Endothelial cell of umbilical vein (primary cell): Measurements from ENCODE around the gene HIVEP3. TPM values are rescaled to one million over a fixed set of nuclear protein-coding genes. Genes with fewer than 3 reads are reported as not detected.

Experiments used
- BruUV-seq: library from RNA; stranded (reverse); fragments of 400-500 nt; replicated peaks from 2 replicates; lab custom pipeline; 2021; lab: Mats Ljungman, UMichigan
- CTCF ChIA-PET: fragments of 300-600, 350-600 bp; sonication (Branson Sonifier 250); formaldehyde crosslinking; loops from one replicate; lab custom pipeline; 2021; ENCODE audit warnings: antibody characterized with exemption, inconsistent platforms; lab: Charles Lee
- POLR2A ChIA-PET: fragments of 300-600, 350-600 bp; sonication (Branson Sonifier 250); formaldehyde crosslinking; loops from one replicate; lab custom pipeline; 2021; ENCODE audit warnings: antibody characterized with exemption, inconsistent platforms; lab: Charles Lee
- DNase-seq: peaks from one replicate; pipeline ENCODE4 v3.0.0-alpha.2; 2011; ENCODE audit warnings: low read depth, low spot score
- FAIRE-seq: peaks from 2 replicates; lab custom pipeline; 2011; peaks lifted over from hg19 to GRCh38; lab: Jason Lieb, UNC
- H2AFZ ChIP-seq: 2 replicates; pipeline ENCODE4 v1.6.0; 2012; ENCODE audit warnings: low read depth, low read length, control low read depth, inconsistent platforms
- H3K27ac ChIP-seq: 2 replicates; pipeline ENCODE4 v1.5.1; 2011; ENCODE audit warnings: low read depth, mild to moderate bottlenecking, control low read depth, low read length, moderate library complexity; ENCODE audit not compliant: insufficient read depth
- H3K27me3 ChIP-seq, 2 experiments: 2 replicates each; pipeline versions ENCODE4 v1.6.0 to v1.6.1; 2011; ENCODE audit warnings: low read length in 2 of 2, mixed read lengths in 1 of 2; ENCODE audit not compliant: control insufficient read depth in 2 of 2, insufficient read depth in 2 of 2
- H3K36me3 ChIP-seq, 2 experiments: 2 replicates in 1 of 2; 3 replicates in 1 of 2; pipeline ENCODE4 v1.5.1; 2011; ENCODE audit warnings: low read length in 2 of 2, mild to moderate bottlenecking in 1 of 2, moderate library complexity in 1 of 2; ENCODE audit not compliant: control insufficient read depth in 2 of 2, insufficient read depth in 2 of 2; ENCODE audit errors: extremely low read depth in 1 of 2
- H3K4me1 ChIP-seq: 3 replicates; pipeline ENCODE4 v1.5.1; 2011; ENCODE audit warnings: mild to moderate bottlenecking, low read length; ENCODE audit not compliant: control insufficient read depth, insufficient read depth; ENCODE audit errors: extremely low read depth
- H3K4me2 ChIP-seq: 2 replicates; pipeline ENCODE4 v1.6.1; 2011; ENCODE audit warnings: low read length, control low read depth, mixed read lengths; ENCODE audit not compliant: insufficient read depth
- H3K4me3 ChIP-seq, 3 experiments: fragments of 200-600 bp in 1 of 3; sonication (generic), shearing (Covaris generic) in 1 of 3; replicated peaks in 1 of 3; 2 replicates each; pipeline ENCODE4 v1.5.1; 2011 to 2016; ENCODE audit warnings: control low read depth in 3 of 3, low read length in 3 of 3, mild to moderate bottlenecking in 2 of 3, inconsistent platforms in 1 of 3, low read depth in 1 of 3, moderate library complexity in 1 of 3; ENCODE audit not compliant: insufficient read depth in 1 of 3
- H3K79me2 ChIP-seq: 2 replicates; pipeline ENCODE4 v1.6.0; 2012; ENCODE audit warnings: low read length, inconsistent platforms; ENCODE audit not compliant: control insufficient read depth, insufficient read depth
- H3K9ac ChIP-seq: replicated peaks from 2 replicates; pipeline ENCODE3; 2011; ENCODE audit warnings: low read length, control low read depth; ENCODE audit not compliant: insufficient read depth; ENCODE audit errors: extremely low read depth
- H3K9me1 ChIP-seq: replicated peaks from 3 replicates; pipeline ENCODE4 v1.6.0; 2011; ENCODE audit warnings: mild to moderate bottlenecking, low read length; ENCODE audit not compliant: control insufficient read depth, insufficient read depth; ENCODE audit errors: extremely low read depth
- H3K9me3 ChIP-seq: replicated peaks from 2 replicates; pipeline ENCODE4 v1.5.1; 2012; ENCODE audit warnings: low read length, inconsistent platforms; ENCODE audit not compliant: control insufficient read depth, insufficient read depth
- H4K20me1 ChIP-seq: replicated peaks from 2 replicates; pipeline ENCODE3; 2011; ENCODE audit warnings: mild to moderate bottlenecking, low read length; ENCODE audit not compliant: control insufficient read depth, insufficient read depth; ENCODE audit errors: extremely low read depth
- EZH2 ChIP-seq: IDR thresholded peaks from 2 replicates; pipeline ENCODE4 v1.6.1; 2012; ENCODE audit warnings: borderline replicate concordance, low read depth, mild to moderate bottlenecking, moderate library complexity, low read length, inconsistent platforms; ENCODE audit not compliant: severe bottlenecking
- FOS ChIP-seq: IDR thresholded peaks from 2 replicates; pipeline ENCODE4 v1.6.1; 2011; ENCODE audit warnings: mild to moderate bottlenecking, low read length, moderate library complexity, borderline replicate concordance; ENCODE audit not compliant: insufficient read depth
- GATA2 ChIP-seq: IDR thresholded peaks from 2 replicates; pipeline ENCODE4 v1.7.0; 2011; ENCODE audit warnings: low read depth, mild to moderate bottlenecking, moderate library complexity, mixed read lengths, low read length; ENCODE audit not compliant: insufficient read length, insufficient read depth
- JUN ChIP-seq: IDR thresholded peaks from 2 replicates; pipeline ENCODE4 v1.6.1; 2011; ENCODE audit warnings: borderline replicate concordance, low read depth; ENCODE audit not compliant: insufficient read length, insufficient read depth
- MAX ChIP-seq: IDR thresholded peaks from 2 replicates; pipeline ENCODE4 v1.6.1; 2011; ENCODE audit not compliant: insufficient read depth, insufficient read length
- MYC ChIP-seq: IDR thresholded peaks from one replicate; pipeline ENCODE4 v1.6.1; 2011; ENCODE audit warnings: mild to moderate bottlenecking, low read depth, low read length
- POLR2A ChIP-seq: IDR thresholded peaks from 2 replicates; pipeline ENCODE4 v1.6.1; 2012; ENCODE audit warnings: low read depth, mild to moderate bottlenecking, control low read depth, low read length
- dilution Hi-C: fragments of 300-500 bp; cut with MboI; formaldehyde crosslinking; loops from one replicate; pipeline ENCODE4 v1.15.0; 2019; ENCODE audit warnings: low sequenced_read_pairs; ENCODE audit not compliant: extremely low pct_ligation_motif_present
- intact Hi-C: fragments of 100-400 bp; cut with micrococcal nuclease; formaldehyde crosslinking; loops from one replicate; pipeline ENCODE4 v1.10.0; 2022
- polyA plus RNA-seq, 4 experiments: library from polyadenylated mRNA; depleted of rRNA in 3 of 4; stranded (reverse) in 3 of 4; unstranded in 1 of 4; fragments of >200 nt; gene quantifications; 2 replicates each; pipeline versions ENCODE4 v1.2.1 to v1.2.3, GENCODE V29; 2011 to 2012; ENCODE audit warnings: missing spikeins in 1 of 4
- total RNA-seq: library from RNA; stranded (reverse); gene quantifications from 2 replicates; pipeline ENCODE4 v1.2.3, GENCODE V29; 2021

HIVEP3 gene
- total and polyA plus RNA-seq, 2 donors (not counting 3 experiments of a cell fraction or from before 2014, with no cell fraction given) = 3.4 to 4.0 TPM

DNA sequence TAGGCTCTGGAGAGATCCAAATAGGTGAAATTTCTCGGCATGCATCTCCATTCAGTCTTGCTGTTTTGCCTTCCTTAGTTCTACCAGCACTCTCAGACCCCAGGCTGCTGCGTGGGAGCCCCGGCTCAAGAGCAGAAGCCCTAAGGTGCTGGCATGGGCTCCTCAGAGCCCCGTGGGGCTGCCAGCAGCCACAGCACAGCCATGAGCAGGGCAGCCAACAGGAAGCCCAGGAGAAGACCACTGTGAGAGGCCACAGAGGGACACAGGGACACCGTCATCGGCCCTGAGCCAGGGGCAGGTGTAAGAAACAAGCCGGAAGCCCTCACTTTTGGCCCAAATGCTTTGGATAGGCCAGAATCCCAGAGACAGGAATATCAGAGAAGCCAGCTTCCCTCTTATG, 66.6 kb downstream of the HIVEP3 start:
- Histone ChIP-seq H3K9me3 (no peaks in the 10 kb centered on the region), H2AFZ (no peak overlapping the region), H3K79me2 (no peaks in the 10 kb centered on the region), H3K27me3 (no peaks in the 10 kb centered on the region), H3K4me3 (no peak overlapping the region), H3K27ac (no peak overlapping the region), H3K4me1 (peaks cover 25% of the 10 kb centered on the region), H4K20me1 (no peaks in the 10 kb centered on the region), H3K36me3 (no peaks in the 10 kb centered on the region), H3K4me2 (peak overlapping the region; percentile 23), H3K9ac (no peak overlapping the region), H3K9me1 (no peaks in the 10 kb centered on the region)
- POLR2A ChIA-PET = no interaction called here
- BruUV-seq = no TSS peak
- DNase-seq = no peak
- CTCF ChIA-PET = interaction anchor here (1.4 to 1.6 kb wide), 2 partner anchors 10 to 22 kb away, joined by 4 read pairs; no protein-coding TSS in a partner anchor
- FAIRE-seq = no peak
- dilution Hi-C loops (no loop called here), intact Hi-C loops (no loop called here)
- TF ChIP-seq MAX (no peak), EZH2 (no peak), JUN (no peak), GATA2 (no peak), MYC (no peak)

GRCh38 chr1:41851589-41851988, 67.1 kb downstream of the HIVEP3 start:
- no TSS peak for BruUV-seq
- H3K9me3 ChIP-seq = no peaks in the 10 kb centered on the region
- H2AFZ ChIP-seq = peak overlapping the region; percentile 12
- H3K4me2 ChIP-seq = peak overlapping the region; percentile 23
- H3K79me2 ChIP-seq = no peaks in the 10 kb centered on the region
- no peaks in the 10 kb centered on the region for H3K36me3 ChIP-seq
- H3K9me1 ChIP-seq = no peaks in the 10 kb centered on the region
- ChIA-PET CTCF (interaction anchor here (0.6 to 1.6 kb wide), 4 partner anchors 9 to 675 kb away, joined by 3 to 4 read pairs (median 4); no protein-coding TSS in a partner anchor), POLR2A (no interaction called here)
- FAIRE-seq (peak; percentile 92), DNase-seq (peak; percentile 67)
- no peak overlapping the region for H3K9ac ChIP-seq
- TF ChIP-seq MAX = no peak
- no peak for TF ChIP-seq POLR2A
- peak; percentile 89 for TF ChIP-seq FOS
- TF ChIP-seq EZH2 = no peak
- TF ChIP-seq JUN = peak; percentile 30
- peak; percentile 58 for TF ChIP-seq MYC
- H3K4me1 ChIP-seq = peaks cover 30% of the 10 kb centered on the region
- dilution Hi-C loops (no loop called here), intact Hi-C loops (no loop called here)
- no peak overlapping the region for H3K27ac ChIP-seq
- H3K4me3 ChIP-seq = no peak overlapping the region
- H3K27me3 ChIP-seq = no peaks in the 10 kb centered on the region
- H4K20me1 ChIP-seq = no peaks in the 10 kb centered on the region
